M059J (cell line): ENCODE data around the gene CELSR2. TPM values are rescaled to one million over a fixed set of nuclear protein-coding genes. Genes with fewer than 3 reads are reported as not detected.
"Not testable (repeated sequence)": the region's sequence is repeated elsewhere in the genome, so short reads cannot be mapped to it uniquely, and the experiment has no call there.

Experiments used
- DNase-seq: peaks from one replicate; pipeline ENCODE4 v3.0.0-alpha.2; 2012; ENCODE audit warnings: low read depth
- total RNA-seq: library from RNA; depleted of rRNA; stranded (reverse); fragments of >200 nt; shearing (Covaris generic); gene quantifications from 2 replicates; pipeline ENCODE4 v1.2.3, GENCODE V29; 2014; rRNA removed

Gene CELSR2, protein sequence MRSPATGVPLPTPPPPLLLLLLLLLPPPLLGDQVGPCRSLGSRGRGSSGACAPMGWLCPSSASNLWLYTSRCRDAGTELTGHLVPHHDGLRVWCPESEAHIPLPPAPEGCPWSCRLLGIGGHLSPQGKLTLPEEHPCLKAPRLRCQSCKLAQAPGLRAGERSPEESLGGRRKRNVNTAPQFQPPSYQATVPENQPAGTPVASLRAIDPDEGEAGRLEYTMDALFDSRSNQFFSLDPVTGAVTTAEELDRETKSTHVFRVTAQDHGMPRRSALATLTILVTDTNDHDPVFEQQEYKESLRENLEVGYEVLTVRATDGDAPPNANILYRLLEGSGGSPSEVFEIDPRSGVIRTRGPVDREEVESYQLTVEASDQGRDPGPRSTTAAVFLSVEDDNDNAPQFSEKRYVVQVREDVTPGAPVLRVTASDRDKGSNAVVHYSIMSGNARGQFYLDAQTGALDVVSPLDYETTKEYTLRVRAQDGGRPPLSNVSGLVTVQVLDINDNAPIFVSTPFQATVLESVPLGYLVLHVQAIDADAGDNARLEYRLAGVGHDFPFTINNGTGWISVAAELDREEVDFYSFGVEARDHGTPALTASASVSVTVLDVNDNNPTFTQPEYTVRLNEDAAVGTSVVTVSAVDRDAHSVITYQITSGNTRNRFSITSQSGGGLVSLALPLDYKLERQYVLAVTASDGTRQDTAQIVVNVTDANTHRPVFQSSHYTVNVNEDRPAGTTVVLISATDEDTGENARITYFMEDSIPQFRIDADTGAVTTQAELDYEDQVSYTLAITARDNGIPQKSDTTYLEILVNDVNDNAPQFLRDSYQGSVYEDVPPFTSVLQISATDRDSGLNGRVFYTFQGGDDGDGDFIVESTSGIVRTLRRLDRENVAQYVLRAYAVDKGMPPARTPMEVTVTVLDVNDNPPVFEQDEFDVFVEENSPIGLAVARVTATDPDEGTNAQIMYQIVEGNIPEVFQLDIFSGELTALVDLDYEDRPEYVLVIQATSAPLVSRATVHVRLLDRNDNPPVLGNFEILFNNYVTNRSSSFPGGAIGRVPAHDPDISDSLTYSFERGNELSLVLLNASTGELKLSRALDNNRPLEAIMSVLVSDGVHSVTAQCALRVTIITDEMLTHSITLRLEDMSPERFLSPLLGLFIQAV (N-terminal part only)
- total RNA-seq: 3.7 and 6.9 TPM in 2 replicates

DNA sequence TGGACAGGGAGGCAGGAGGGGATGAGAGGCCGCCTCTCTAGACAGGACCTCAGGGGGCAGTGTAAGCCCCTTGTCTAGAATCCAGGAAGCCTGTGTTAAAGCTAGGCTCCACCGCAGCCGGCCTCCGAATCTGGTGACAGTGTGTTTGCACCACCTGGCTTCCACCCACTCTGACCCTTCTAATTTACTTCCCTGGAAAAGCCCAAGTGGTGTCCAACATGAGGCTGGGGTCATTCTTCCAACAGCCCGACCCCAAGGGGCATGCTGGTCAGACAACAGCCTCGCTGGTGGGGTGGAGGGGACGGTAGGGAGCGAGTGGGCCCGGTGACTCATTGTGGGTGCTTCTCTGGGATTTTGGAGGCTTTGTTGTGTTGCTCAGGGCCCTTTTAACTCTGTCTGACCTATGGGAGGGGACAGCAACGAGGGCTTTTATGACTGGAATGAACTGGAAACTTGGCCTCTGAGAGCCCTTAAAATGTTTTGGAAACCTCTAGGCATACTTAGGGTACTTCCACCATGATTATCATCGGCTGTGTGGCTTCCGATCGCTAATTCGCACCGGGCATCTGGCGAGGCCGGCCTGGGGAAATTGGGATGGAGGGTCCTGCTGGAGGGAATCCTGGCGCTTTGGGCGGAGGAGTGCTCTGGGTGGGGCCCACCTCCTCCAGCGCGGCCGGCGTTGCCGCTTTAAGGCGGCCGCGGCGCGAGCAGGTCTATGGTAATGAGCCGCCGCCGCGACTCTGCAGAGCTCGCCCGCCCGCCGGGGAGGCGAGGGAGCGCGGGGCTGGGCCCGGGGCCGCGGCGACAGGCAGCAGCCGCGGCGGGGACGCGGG lies at the start of gene CELSR2:
CELSR2 (plus strand) TSS at position 743 of the 833 bp plus-strand sequence. CDS start 541 bp downstream, outside the sequence.
- peak; percentile 65 for DNase-seq

GRCh38 chr1:109199710-109200109 lies 49.6 kb upstream of the CELSR2 start:
- DNase-seq: no peak

DNA sequence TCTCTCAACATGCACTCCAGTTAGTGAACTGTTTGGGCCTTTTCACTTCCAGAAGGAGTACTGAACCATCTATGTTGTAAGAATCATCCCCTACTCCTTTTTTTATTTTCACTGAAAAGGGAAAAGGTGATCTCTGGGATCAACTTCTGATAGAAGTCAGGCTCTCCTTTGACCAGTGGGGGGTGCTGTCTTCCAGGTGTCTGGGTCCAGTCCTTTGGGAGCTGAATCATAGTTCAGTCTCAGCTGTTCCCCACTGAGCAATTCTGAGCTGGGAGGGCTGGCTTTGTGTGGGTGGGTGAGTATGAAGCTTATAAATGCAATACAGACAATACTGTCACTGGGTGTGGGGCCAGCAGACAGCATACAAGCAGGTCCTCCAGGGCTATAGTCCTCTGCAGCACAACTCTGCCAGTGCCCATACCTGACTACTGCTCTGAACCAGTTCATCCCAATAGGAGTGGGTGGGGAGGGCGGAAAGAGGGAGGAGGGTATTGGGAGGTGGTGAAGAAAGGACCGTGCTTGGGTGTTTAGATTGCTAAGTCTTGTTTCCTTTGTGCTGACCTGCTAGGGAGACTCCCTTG lies 48.1 kb upstream of the CELSR2 start:
- DNase-seq: peak; percentile 71

GRCh38 chr1:109204484-109204883 lies 44.9 kb upstream of the CELSR2 start:
- DNase-seq: no peak

GRCh38 chr1:109206339-109206738 lies 43.0 kb upstream of the CELSR2 start:
- DNase-seq: no peak

DNA sequence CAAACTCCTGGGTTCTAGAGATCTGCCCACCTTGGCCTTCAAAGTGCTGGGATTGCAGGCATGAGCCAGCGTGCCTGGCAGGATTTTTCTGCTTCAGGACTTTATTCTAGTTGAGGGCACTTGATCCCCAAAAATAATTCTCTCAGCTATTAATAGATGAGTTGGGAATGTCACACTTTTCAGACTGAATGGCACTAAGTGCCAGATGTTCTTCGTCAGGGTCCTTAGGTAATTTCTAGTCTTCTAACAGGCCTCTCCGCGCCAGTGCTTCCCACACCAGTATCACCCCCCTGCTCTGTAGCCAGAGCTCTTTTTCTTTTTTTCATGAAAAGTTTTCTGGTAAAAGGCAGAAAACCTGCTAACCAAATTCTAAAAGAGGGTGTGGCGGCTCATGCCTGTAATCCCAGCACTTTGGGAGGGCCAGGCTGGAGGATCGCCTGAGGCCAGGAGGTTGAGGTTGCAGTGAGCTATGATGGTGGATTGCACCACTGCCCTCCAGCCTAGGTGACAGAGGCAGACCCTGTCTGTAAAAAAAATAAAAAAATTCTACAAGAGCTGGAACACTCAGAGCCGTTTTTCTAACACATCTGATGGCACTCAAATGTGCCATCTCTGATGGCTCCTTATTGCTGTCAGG lies 41.8 kb upstream of the CELSR2 start:
- DNase-seq: no peak

- no peak for DNase-seq
These were observed 40.9 kb upstream of the CELSR2 start for GRCh38 chr1:109208394-109208793.

DNA sequence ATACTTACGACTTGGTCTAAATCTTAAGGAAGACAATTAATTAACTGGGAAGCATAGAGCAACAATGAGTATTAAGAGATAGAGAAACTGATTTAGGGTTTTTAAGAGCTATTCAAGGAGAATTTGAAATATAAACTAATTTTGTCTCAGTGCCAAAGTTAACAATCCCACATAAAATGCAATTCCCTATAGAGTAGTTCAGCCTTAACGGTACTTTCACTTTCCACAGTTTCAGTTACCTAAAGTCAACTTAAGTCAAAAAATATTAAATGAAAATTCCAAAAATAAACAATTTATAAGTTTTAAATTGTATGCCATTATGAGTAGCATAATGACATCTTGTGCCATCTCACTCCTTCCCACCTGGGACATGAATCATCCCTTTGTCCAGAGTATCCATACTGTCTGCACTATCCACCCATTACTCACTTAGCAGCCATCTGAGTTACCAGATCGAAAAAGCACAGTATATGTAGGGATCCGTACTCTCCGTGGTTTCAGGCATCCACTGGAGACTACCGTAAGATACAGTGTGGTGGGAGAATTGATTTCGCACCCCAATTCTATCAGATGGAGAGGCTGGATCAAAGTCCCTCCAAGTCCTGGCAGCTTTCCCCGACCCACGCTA lies 40.4 kb upstream of the CELSR2 start:
- peak; percentile 19 for DNase-seq

- DNase-seq: no peak
These were observed 39.3 kb upstream of the CELSR2 start for GRCh38 chr1:109210058-109210457.

DNA sequence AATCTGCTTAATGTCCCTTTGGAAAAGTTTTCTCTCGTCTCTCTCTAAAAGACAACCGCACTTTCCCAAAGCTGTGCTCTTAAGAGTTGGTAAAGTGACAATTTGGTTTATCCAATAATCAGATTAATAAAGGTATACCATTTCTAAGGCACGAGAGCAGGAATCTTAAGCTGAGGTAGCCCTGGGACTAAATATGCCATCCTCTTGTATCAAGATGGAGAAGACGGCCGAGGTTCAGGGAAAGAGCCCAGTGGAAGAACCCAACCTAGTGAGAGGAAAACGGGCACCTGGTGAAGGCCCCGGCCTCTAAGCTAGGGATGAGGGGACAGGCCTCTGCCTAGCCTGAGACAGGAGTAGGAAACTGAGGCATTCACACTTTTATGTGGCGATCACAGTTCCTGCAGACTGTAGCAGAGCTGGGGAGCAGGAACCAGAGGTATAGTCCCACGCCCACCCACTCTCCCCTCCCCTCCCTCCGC lies 36.0 kb upstream of the CELSR2 start:
- DNase-seq: no peak

DNA sequence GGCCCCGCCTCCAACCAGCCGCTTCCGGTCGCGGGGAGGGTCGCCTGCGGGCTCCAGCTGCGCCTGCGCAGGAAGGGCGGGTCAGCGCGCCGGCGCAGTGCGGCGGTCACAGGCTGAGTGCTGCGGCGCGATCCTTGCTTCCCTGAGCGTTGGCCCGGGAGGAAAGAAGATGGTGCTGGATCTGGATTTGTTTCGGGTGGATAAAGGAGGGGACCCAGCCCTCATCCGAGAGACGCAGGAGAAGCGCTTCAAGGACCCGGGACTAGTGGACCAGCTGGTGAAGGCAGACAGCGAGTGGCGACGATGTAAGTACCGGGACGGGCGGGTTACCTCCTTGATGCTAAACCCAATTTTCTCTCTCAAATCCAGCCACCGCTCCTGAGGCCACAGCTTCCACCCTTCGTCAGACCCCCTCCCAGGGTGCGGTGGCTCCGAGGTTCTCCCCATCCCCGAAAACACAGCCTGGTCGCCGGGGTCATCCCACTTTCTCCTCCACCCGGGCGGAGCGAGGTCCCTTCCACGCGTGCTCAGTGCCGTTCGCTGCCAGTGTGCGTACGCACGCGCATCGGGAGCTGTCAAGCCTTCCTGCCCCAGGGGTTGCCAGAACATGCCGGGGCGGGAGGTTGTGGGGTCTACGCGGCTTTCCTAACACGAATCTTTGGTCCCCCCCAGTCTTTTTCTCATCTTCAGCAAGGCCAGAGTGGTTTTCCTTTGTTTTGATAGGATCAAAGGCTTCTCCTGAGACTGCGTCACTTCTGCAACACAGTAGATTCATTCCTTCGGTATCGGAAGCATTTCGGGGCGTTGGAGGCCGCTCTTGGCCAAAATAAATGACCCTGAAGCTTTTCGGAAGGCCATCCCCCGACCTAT lies 35.3 kb upstream of the CELSR2 start, which contains the start of gene SARS1:
SARS1 (plus strand) TSS at position 95 of the 870 bp plus-strand sequence; CDS start at position 170, 75 bp downstream.
- DNase-seq: peak; percentile 84

DNA sequence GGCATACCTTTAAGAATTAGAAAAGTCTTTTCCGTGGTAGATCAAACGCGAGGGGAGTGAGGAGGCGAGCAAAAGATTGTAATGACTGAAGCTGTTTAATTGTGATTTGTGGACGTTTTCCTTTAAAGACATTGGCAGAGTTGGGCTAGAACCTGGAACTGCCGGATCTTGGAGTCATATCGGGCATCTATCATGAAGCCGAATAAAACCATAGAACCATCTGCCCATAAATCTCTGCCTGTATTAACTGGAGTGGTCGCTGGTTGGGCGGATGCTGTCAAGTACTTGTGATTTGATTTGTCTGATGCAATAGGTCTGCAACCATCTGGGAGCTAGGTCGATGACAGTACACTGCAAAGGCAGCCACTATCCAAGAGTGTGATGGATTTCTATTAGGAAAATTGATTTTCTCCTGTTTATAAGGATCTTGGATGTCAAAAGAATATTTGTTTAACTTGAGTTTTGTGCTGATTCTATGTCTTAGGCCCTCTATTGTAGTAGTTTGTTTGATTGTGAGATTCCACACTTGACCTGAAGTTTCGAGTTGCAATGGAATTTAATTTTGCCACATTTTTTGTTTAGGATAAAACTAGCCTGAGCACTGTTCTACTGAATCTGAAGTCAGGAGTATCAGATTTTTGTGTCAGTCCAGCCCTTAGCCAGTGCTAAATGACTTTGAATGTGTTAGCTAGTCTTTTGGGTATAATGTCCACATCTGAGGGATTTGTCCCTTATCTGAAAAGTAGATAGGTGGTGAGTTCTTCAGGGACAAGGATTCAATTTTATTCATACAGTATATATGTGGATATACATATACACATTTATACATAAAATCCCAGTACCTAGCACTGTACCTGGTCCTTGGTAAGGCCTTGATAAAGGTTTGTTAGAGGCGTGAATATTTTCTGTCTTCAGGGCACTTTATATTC lies 34.4 kb upstream of the CELSR2 start:
- peak; percentile 80 for DNase-seq

- DNase-seq: no peak
These were observed 32.7 kb upstream of the CELSR2 start for GRCh38 chr1:109216662-109217061.

DNA sequence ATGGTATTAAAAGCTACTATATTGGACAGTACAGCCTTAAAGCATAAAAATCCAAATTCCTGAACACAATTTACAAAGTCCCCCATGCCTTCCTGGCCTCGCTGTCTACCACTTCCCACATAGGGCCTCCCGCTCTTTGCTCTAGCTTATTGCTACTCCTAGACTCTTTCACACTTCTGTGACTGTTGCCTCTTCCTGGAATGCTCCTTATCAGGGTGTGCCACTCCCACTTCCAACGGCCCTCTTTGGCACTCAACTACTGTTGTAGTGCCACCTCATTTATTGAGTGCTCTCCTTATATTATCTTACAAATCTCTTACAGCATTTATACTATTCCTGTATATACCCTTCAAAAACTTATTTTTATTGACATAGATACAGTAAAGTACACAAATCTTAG lies 30.8 kb upstream of the CELSR2 start:
- no peak for DNase-seq

GRCh38 chr1:109221201-109221600 lies 28.1 kb upstream of the CELSR2 start:
- DNase-seq: not testable (repeated sequence)

GRCh38 chr1:109225308-109225707 lies 24.0 kb upstream of the CELSR2 start:
- no peak for DNase-seq

GRCh38 chr1:109225711-109226445 lies 23.5 kb upstream of the CELSR2 start:
- peak; percentile 27 for DNase-seq
